Measurements from ENCODE around the gene TLCD1.

TLCD1 gene

GRCh38 chr17:28703552-28704218 lies 22.3 kb downstream of the TLCD1 start:
- DNase-seq (ENCODE audit: insufficient read length) (no peak), FAIRE-seq (no peak)
- TF ChIP-seq POLR2A (IDR thresholded peaks at IDR 0.05; ENCODE audit: low read depth, low read length) (no peak), TAF1 (IDR thresholded peaks at IDR 0.05; ENCODE audit: borderline replicate concordance, low read depth, low read length) (no peak), POLR2AphosphoS5 (IDR thresholded peaks at IDR 0.05; ENCODE audit: low read depth, low read length) (no peak)

GRCh38 chr17:28702752-28703150 lies 23.3 kb downstream of the TLCD1 start:
- TF ChIP-seq TAF1 (IDR thresholded peaks at IDR 0.05; ENCODE audit: borderline replicate concordance, low read depth, low read length) (no peak), POLR2AphosphoS5 (IDR thresholded peaks at IDR 0.05; ENCODE audit: low read depth, low read length) (no peak), POLR2A (IDR thresholded peaks at IDR 0.05; ENCODE audit: low read depth, low read length) (no peak)
- DNase-seq (ENCODE audit: insufficient read length) (no peak), FAIRE-seq (no peak)

- FAIRE-seq (no peak), DNase-seq (ENCODE audit: insufficient read length) (no peak)
- TF ChIP-seq TAF1 (IDR thresholded peaks at IDR 0.05; ENCODE audit: borderline replicate concordance, low read depth, low read length) (no peak), POLR2A (IDR thresholded peaks at IDR 0.05; ENCODE audit: low read depth, low read length) (no peak), POLR2AphosphoS5 (IDR thresholded peaks at IDR 0.05; ENCODE audit: low read depth, low read length) (no peak)
These were observed 23.8 kb downstream of the TLCD1 start for GRCh38 chr17:28702026-28702751.

- DNase-seq (ENCODE audit: insufficient read length) (no peak), FAIRE-seq (no peak)
- TF ChIP-seq POLR2A (IDR thresholded peaks at IDR 0.05; ENCODE audit: low read depth, low read length) (no peak), TAF1 (IDR thresholded peaks at IDR 0.05; ENCODE audit: borderline replicate concordance, low read depth, low read length) (no peak), POLR2AphosphoS5 (IDR thresholded peaks at IDR 0.05; ENCODE audit: low read depth, low read length) (no peak)
These were observed 25.1 kb downstream of the TLCD1 start for GRCh38 chr17:28700830-28701492.

GRCh38 chr17:28700278-28700677 lies 25.8 kb downstream of the TLCD1 start:
- no peak for FAIRE-seq
- TF ChIP-seq POLR2A (IDR thresholded peaks at IDR 0.05; ENCODE audit: low read depth, low read length) (no peak), POLR2AphosphoS5 (IDR thresholded peaks at IDR 0.05; ENCODE audit: low read depth, low read length) (no peak), TAF1 (IDR thresholded peaks at IDR 0.05; ENCODE audit: borderline replicate concordance, low read depth, low read length) (no peak)
- DNase-seq (ENCODE audit: insufficient read length) = no peak

- DNase-seq (ENCODE audit: insufficient read length) (no peak), FAIRE-seq (no peak)
- TF ChIP-seq POLR2A (IDR thresholded peaks at IDR 0.05; ENCODE audit: low read depth, low read length) (no peak), TAF1 (IDR thresholded peaks at IDR 0.05; ENCODE audit: borderline replicate concordance, low read depth, low read length) (no peak), POLR2AphosphoS5 (IDR thresholded peaks at IDR 0.05; ENCODE audit: low read depth, low read length) (no peak)
These were observed 27.6 kb downstream of the TLCD1 start for GRCh38 chr17:28698253-28698941.

- TF ChIP-seq TAF1 (IDR thresholded peaks at IDR 0.05; ENCODE audit: borderline replicate concordance, low read depth, low read length) (no peak), POLR2AphosphoS5 (IDR thresholded peaks at IDR 0.05; ENCODE audit: low read depth, low read length) (no peak), POLR2A (IDR thresholded peaks at IDR 0.05; ENCODE audit: low read depth, low read length) (no peak)
- FAIRE-seq (no peak), DNase-seq (ENCODE audit: insufficient read length) (no peak)
These were observed 32.2 kb downstream of the TLCD1 start for GRCh38 chr17:28693869-28694268.

GRCh38 chr17:28689011-28689410 lies 37.0 kb downstream of the TLCD1 start:
- no peak for FAIRE-seq
- DNase-seq (ENCODE audit: insufficient read length) = no peak
- TF ChIP-seq POLR2AphosphoS5 (IDR thresholded peaks at IDR 0.05; ENCODE audit: low read depth, low read length) = no peak
- no peak for TF ChIP-seq TAF1 (IDR thresholded peaks at IDR 0.05; ENCODE audit: borderline replicate concordance, low read depth, low read length)
- no peak for TF ChIP-seq POLR2A (IDR thresholded peaks at IDR 0.05; ENCODE audit: low read depth, low read length)

- TF ChIP-seq POLR2AphosphoS5 (IDR thresholded peaks at IDR 0.05; ENCODE audit: low read depth, low read length) (no peak), POLR2A (IDR thresholded peaks at IDR 0.05; ENCODE audit: low read depth, low read length) (no peak), TAF1 (IDR thresholded peaks at IDR 0.05; ENCODE audit: borderline replicate concordance, low read depth, low read length) (no peak)
- DNase-seq (ENCODE audit: insufficient read length) (no peak), FAIRE-seq (no peak)
These were observed 37.6 kb downstream of the TLCD1 start for GRCh38 chr17:28688481-28688880.

- DNase-seq (ENCODE audit: insufficient read length) (no peak), FAIRE-seq (no peak)
- TF ChIP-seq POLR2AphosphoS5 (IDR thresholded peaks at IDR 0.05; ENCODE audit: low read depth, low read length) = no peak
- TF ChIP-seq TAF1 (IDR thresholded peaks at IDR 0.05; ENCODE audit: borderline replicate concordance, low read depth, low read length) = no peak
- no peak for TF ChIP-seq POLR2A (IDR thresholded peaks at IDR 0.05; ENCODE audit: low read depth, low read length)
These were observed 39.7 kb downstream of the TLCD1 start for GRCh38 chr17:28686296-28686695.

- FAIRE-seq (no peak), DNase-seq (ENCODE audit: insufficient read length) (no peak)
- TF ChIP-seq TAF1 (IDR thresholded peaks at IDR 0.05; ENCODE audit: borderline replicate concordance, low read depth, low read length) (no peak), POLR2A (IDR thresholded peaks at IDR 0.05; ENCODE audit: low read depth, low read length) (no peak), POLR2AphosphoS5 (IDR thresholded peaks at IDR 0.05; ENCODE audit: low read depth, low read length) (no peak)
These were observed 40.7 kb downstream of the TLCD1 start for GRCh38 chr17:28685366-28685765.
